GM21423 (cell line): Measurements from ENCODE around the gene CES2.
"Not testable (repeated sequence)": the region's sequence is repeated elsewhere in the genome, so short reads cannot be mapped to it uniquely, and the experiment has no call there.

ENCODE experiments used
- ATAC-seq: cut with Tn5 transposase; IDR thresholded peaks from one replicate; pipeline ENCODE4 v1.9.1; 2021; ENCODE audit warnings: mild to moderate bottlenecking, moderate library complexity; ENCODE audit not compliant: unreplicated experiment

CES2 gene

GRCh38 chr16:66976746-66977145, 41.4 kb downstream of the CES2 start:
- no peak for ATAC-seq

DNA sequence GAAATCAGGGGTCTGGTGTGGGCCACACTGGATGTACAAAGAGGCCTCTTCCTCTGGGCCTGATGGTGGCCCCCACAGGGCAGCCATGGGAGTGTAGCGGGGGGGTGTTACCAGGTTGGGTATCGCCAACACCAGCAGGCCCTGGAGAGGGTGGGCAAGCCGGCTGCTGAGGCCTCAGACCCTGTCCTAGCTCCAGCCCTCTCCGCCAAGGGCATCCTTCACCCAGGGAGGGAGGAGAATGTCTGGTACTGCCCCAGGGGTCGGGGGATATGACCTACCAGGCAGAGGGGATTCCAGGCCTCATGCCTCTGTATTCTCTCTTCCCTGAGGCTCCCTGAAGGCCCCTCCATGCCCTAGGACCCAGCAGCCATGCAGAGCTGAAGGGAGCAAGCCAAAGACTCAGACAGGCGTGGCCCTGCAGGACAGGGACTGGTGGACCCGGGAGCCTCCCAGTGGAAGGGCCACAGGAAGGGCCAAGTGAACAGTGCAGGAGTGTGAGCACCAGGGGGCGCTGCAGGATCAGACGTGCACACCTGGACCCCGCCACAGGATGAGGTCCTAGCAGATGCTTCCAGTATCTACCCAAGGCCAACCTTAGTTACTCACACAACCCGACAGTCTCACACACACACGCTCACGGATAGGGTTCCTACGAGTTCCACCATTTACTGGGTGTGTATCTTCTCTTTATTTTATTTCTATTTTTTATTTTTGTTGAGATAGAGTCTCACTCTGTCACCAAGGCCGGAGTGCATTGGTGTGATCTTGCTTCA, 42.2 kb downstream of the CES2 start:
- no peak for ATAC-seq

- no peak for ATAC-seq
Observed at GRCh38 chr16:66979011-66979717, 43.8 kb downstream of the CES2 start.

DNA sequence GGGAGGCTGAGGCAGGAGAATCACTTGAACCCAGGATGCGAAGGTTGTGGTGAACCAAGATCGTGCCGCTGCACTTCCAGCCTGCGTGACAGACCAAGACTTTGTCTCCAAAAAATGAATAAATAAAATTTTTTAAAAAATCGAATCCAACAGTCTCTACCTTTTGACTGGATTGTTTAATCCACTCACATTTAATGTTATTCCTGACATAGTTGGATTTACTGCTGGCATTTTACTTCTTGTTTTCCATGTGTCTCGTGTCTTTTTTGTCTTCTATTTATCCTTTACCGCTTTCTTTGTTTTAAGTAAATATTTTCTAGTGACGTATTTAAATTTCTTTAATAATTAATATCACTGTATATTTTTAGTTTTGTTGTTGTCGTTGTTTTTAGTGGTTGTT, 47.7 kb downstream of the CES2 start:
- no peak for ATAC-seq

DNA sequence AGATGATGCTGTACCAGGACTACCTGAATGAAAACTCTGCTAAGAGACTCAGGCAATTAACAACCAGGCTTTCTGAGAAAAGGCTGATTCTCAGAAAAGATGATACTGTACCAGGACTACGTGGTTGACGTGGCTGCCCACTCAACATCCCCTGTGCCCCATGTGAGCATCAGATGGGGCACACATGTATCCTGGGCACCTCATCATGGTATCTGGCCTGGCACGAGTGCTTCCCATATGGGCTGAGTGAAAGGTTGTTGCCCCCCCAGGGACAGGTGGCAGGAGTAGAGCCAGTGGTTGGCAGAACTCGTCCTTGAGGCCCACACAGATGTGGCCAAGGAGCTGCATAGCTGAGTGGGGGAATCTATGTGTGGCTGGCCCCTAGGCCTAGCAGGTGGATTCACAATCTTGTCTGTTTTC, 49.6 kb downstream of the CES2 start:
- ATAC-seq: no peak

DNA sequence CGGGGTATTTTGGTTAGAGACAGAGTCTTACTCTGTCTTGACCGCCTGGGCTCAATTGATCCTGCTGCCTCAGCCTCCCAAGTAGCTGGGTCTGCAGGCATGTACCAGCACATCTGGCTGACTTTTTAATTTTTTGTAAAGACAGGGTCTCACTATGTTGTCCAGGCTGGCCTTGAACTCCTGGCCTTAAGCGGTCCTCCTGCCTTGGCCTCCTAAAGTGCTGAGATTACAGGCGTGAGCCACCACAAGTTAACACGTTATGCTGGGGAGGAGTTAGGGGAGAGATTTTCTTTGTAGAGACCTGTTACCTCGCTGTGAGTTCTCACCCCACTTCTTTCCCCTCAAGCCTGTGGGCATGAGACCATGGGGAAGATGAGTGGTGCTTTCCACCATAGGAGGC, 51.2 kb downstream of the CES2 start:
- ATAC-seq: no peak

DNA sequence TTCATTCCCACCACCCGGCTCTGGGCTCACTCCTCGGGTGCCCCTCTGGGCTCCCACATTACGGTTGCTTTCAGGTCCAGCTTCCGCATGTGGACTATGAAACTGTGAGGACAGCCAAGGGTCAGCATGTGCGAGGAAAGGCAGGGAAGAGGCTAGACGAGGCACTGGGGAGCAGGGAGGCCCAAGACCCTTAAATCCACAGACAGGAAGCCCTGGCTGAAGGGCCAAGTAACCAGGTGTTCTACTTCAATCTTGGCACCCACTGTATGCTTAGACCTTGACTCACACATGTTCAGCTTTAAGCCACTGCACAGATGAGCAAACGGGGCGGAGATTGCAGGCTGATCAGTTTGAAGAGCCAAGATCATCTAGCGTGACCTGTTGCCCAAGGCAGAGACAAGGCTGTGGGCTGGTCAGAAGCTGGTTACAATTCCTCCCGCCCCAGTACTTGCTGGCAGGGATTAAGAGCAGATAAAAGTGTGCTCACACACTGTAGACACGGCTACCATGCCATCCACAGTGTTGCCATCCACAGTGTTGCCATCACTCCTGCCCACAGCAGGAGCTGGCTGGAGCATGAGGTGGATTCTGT, 53.0 kb downstream of the CES2 start, which contains the start of gene CES4A:
Gene CES4A (plus strand): TSS at position 393 of the 592 bp plus-strand sequence. CDS start 184 bp downstream, at position 577.
- ATAC-seq: no peak

- ATAC-seq: no peak
Observed at GRCh38 chr16:66991545-66992077, 56.3 kb downstream of the CES2 start.

DNA sequence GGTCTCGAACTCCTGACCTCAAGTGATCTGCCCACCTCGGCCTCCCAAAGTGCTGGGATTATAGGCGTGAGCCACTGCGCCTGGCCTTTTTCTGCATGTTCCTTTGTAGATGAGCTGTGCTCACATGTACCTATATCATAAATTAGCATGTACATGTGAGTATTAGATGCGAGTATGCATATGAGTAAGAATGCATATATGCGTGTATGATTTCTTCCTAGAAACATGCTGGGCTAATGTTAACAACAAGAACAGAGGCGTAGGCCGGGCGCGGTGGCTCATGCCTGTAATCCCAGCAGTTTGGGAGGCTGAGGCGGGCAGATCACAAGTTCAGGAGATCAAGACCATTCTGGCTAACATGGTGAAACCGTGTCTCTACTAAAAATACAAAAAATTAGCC, 58.2 kb downstream of the CES2 start:
- not testable (repeated sequence) for ATAC-seq
